Natural killer cell (primary cell): ENCODE results near the gene CCDC187. TPM values are rescaled to one million over a fixed set of nuclear protein-coding genes. Genes with fewer than 3 reads are reported as not detected.

ENCODE experiments used
- ATAC-seq, 3 donors: fragments of 150-1000 bp in 2 of 3; fragments of 200-7000 bp in 1 of 3; cut with Tn5 transposase; 1 replicate in 1 of 3; 2 replicates in 2 of 3; pipeline ENCODE4 v1.10.0; 2021; ENCODE audit warnings: mild to moderate bottlenecking in 2 of 3, moderate library complexity in 2 of 3
- DNase-seq, 2 donors: peaks; one replicate each; pipeline versions ENCODE4 v3.0.0 to v3.0.0-alpha.2; 2013 to 2021; ENCODE audit warnings: mixed read lengths in 1 of 2
- H3K27ac ChIP-seq: one replicate; pipeline ENCODE4 v1.5.1; 2013; ENCODE audit warnings: mild to moderate bottlenecking, low read length
- H3K27me3 ChIP-seq: one replicate; pipeline ENCODE4 v1.6.1; 2013; ENCODE audit warnings: low read length; ENCODE audit not compliant: control insufficient read depth, insufficient read depth
- H3K36me3 ChIP-seq: one replicate; pipeline ENCODE4 v1.6.1; 2013; ENCODE audit warnings: low read length; ENCODE audit not compliant: control insufficient read depth, insufficient read depth
- H3K4me1 ChIP-seq: one replicate; pipeline ENCODE4 v1.6.1; 2013; ENCODE audit warnings: low read length; ENCODE audit not compliant: control insufficient read depth, insufficient read depth
- H3K4me3 ChIP-seq: one replicate; pipeline ENCODE4 v1.5.1; 2013; ENCODE audit warnings: low read length
- H3K9me3 ChIP-seq: one replicate; pipeline ENCODE4 v1.6.1; 2013; ENCODE audit warnings: low read length; ENCODE audit not compliant: control insufficient read depth, insufficient read depth
- H3K27ac Mint-ChIP-seq, 2 donors: one replicate each; pipeline ENCODE4 v1.8.0; 2022; ENCODE audit warnings: mild to moderate bottlenecking in 2 of 2, mixed read lengths in 2 of 2, moderate library complexity in 1 of 2
- H3K27me3 Mint-ChIP-seq, 2 donors: one replicate each; pipeline ENCODE4 v1.8.0; 2022; ENCODE audit warnings: low read depth in 2 of 2, mixed read lengths in 2 of 2
- H3K36me3 Mint-ChIP-seq: one replicate; pipeline ENCODE4 v1.8.0; 2022; ENCODE audit warnings: mixed read lengths
- H3K4me1 Mint-ChIP-seq, 2 donors: one replicate each; pipeline ENCODE4 v1.8.0; 2022; ENCODE audit warnings: mixed read lengths in 2 of 2
- H3K4me3 Mint-ChIP-seq: one replicate; pipeline ENCODE4 v1.8.0; 2022; ENCODE audit warnings: mild to moderate bottlenecking, moderate library complexity, mixed read lengths
- H3K9me3 Mint-ChIP-seq, 2 donors: one replicate each; pipeline ENCODE4 v1.8.0; 2022; ENCODE audit warnings: mixed read lengths in 2 of 2
- CTCF ChIP-seq: fragments of 200-600 bp; IDR thresholded peaks from one replicate; pipeline ENCODE4 v1.8.0; 2022; ENCODE audit warnings: antibody characterized with exemption
- WGBS: methylation state at CpG from one replicate; pipeline ENCODE4 v1.1.7; 2013; ENCODE audit warnings: missing lambda C conversion rate; ENCODE audit not compliant: insufficient coverage; 5-methylcytosine and 5-hydroxymethylcytosine counted together
- intact Hi-C: fragments of 100-400 bp; cut with micrococcal nuclease; formaldehyde crosslinking; loops from one replicate; pipeline ENCODE4 v1.14.2; 2022
- total RNA-seq, 4 donors: library from RNA; stranded (reverse); fragments of 120-200 nt in 1 of 4; gene quantifications; one replicate each; pipeline versions ENCODE4 v1.2.3 to v1.2.4, GENCODE V29; 2013 to 2022

CCDC187 gene
- total RNA-seq, 3 donors from 2014 or later (not counting 1 experiment from before 2014, with no cell fraction given): 0.18 TPM; not detected in 2

DNA sequence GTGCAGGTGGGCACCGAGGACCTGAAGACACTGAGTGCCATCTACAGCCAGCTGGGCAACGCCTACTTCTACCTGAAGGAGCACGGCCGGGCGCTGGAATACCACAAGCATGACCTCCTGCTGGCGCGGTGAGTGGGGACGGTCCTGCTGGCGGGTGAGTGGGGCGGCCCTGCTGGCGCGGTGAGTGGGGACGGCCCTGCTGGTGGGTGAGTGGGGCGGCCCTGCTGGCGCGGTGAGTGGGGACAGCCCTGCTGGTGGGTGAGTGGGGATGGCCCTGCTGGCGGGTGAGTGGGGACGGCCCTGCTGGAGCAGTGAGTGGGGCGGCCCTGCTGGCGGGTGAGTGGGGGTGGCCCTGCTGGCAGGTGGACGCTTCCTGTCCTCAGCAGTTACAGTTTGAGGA, 30.6 kb upstream of the CCDC187 start:
- no peak overlapping the region for H3K4me3 ChIP-seq
- 94% methylated on average over 21 of the region's 21 CpGs for WGBS
- H3K27me3 Mint-ChIP-seq: no peaks in the 10 kb centered on the region
- no peak for ATAC-seq
- intact Hi-C loops: no loop called here
- H3K9me3 Mint-ChIP-seq: no peaks in the 10 kb centered on the region
- H3K4me3 Mint-ChIP-seq: no peak overlapping the region
- H3K4me1 ChIP-seq: no peaks in the 10 kb centered on the region
- H3K36me3 Mint-ChIP-seq: no peaks in the 10 kb centered on the region
- H3K36me3 ChIP-seq: no peaks in the 10 kb centered on the region
- no peak overlapping the region for H3K27ac ChIP-seq
- H3K9me3 ChIP-seq: no peaks in the 10 kb centered on the region
- TF ChIP-seq CTCF: no peak
- peaks cover 0 to 7% of the 10 kb centered on the region in 2 donors for H3K4me1 Mint-ChIP-seq
- no peak overlapping the region for H3K27ac Mint-ChIP-seq
- no peak for DNase-seq
- H3K27me3 ChIP-seq: no peaks in the 10 kb centered on the region

GRCh38 chr9:136333486-136333885, 29.6 kb upstream of the CCDC187 start:
- 93% methylated on average over 17 of the region's 17 CpGs for WGBS
- Histone ChIP-seq H3K27me3 (no peaks in the 10 kb centered on the region), H3K4me3 (no peak overlapping the region), H3K36me3 (no peaks in the 10 kb centered on the region), H3K27ac (no peak overlapping the region), H3K4me1 (peaks cover 3% of the 10 kb centered on the region), H3K9me3 (no peaks in the 10 kb centered on the region)
- intact Hi-C loops: no loop called here
- no peak overlapping the region for H3K4me3 Mint-ChIP-seq
- DNase-seq (no peak), ATAC-seq (no peak)
- no peak for TF ChIP-seq CTCF
- H3K27me3 Mint-ChIP-seq: peaks cover 0 to 3% of the 10 kb centered on the region in 2 donors
- H3K9me3 Mint-ChIP-seq: no peaks in the 10 kb centered on the region
- no peaks in the 10 kb centered on the region for H3K36me3 Mint-ChIP-seq
- H3K4me1 Mint-ChIP-seq: no peaks in the 10 kb centered on the region
- no peak overlapping the region for H3K27ac Mint-ChIP-seq

GRCh38 chr9:136333045-136333444, 29.2 kb upstream of the CCDC187 start:
- Histone ChIP-seq H3K27me3 (peaks cover 1% of the 10 kb centered on the region), H3K4me3 (no peak overlapping the region), H3K27ac (no peak overlapping the region), H3K36me3 (no peaks in the 10 kb centered on the region), H3K9me3 (no peaks in the 10 kb centered on the region), H3K4me1 (peaks cover 7% of the 10 kb centered on the region)
- 85% methylated on average over 12 of the region's 12 CpGs for WGBS
- no peak for TF ChIP-seq CTCF
- H3K4me1 Mint-ChIP-seq: no peaks in the 10 kb centered on the region
- DNase-seq (no peak), ATAC-seq (no peak)
- H3K9me3 Mint-ChIP-seq: no peaks in the 10 kb centered on the region
- no peak overlapping the region for H3K4me3 Mint-ChIP-seq
- H3K36me3 Mint-ChIP-seq: no peaks in the 10 kb centered on the region
- intact Hi-C loops: no loop called here
- H3K27ac Mint-ChIP-seq: no peak overlapping the region
- H3K27me3 Mint-ChIP-seq: peaks cover 0 to 3% of the 10 kb centered on the region in 2 donors

DNA sequence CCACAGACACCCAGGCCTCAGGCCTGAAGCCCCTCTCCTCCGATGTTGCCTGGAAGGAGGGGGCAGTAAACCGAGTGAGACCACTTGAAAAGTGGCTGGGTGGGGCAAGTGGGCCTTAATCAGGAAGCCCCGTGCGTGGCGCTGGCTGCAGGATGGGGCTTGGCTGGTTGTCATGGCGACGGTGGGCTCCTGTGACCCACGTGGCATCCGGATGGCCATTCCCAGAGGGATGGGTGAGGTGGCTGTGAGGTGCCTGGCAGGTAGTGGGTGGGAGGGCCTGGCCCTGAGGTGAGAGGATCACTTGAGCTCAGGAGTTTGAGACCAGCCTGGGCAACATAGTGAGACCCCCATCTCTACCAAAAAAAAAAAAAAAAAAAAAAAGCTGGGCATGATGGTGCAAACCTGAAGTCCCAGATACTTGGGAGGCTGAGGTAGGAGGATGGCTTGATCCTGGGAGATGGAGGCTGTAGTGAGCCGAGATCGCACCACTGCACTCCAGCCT, 28.6 kb upstream of the CCDC187 start:
- no peaks in the 10 kb centered on the region for H3K36me3 ChIP-seq
- WGBS: 83% methylated on average over 11 of the region's 11 CpGs
- H3K4me3 ChIP-seq: no peak overlapping the region
- no peak for ATAC-seq
- Mint-ChIP-seq H3K27me3 (peaks cover 0 to 3% of the 10 kb centered on the region in 2 donors), H3K27ac (no peak overlapping the region), H3K36me3 (no peaks in the 10 kb centered on the region), H3K4me1 (no peaks in the 10 kb centered on the region), H3K9me3 (no peaks in the 10 kb centered on the region), H3K4me3 (no peak overlapping the region)
- no peak overlapping the region for H3K27ac ChIP-seq
- H3K27me3 ChIP-seq: peaks cover 3% of the 10 kb centered on the region
- H3K4me1 ChIP-seq: peaks cover 10% of the 10 kb centered on the region
- intact Hi-C loops: no loop called here
- DNase-seq: no peak
- no peaks in the 10 kb centered on the region for H3K9me3 ChIP-seq
- no peak for TF ChIP-seq CTCF
